Fibroblast of skin of right biceps (primary cell): ENCODE results near the gene DNAAF3.
A peak's percentile ranks its signal among the peaks of the same experiment; 100 is the strongest.

ENCODE experiments used
- DNase-seq: peaks from one replicate; pipeline ENCODE4 v3.0.0-alpha.2; 2013

The DNAAF3 gene

DNA sequence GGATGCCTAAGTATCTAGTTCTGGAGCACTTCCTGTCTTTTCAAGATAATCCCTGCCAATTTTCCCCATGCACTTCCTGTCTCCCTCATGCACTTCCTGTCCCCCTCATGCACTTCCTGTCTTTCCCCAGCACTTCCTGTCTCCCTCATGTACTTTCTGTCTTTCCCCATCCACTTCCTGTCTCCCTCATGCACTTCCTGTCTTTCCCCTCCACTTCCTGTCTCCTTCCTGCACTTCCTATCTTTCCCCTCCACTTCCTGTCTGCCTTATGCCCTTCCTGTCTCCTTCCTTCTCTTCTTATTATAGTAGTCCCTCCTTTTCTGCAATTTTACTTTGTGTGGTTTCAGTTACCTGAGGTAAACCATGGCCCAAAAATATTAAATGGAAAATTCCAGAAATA, 14.4 kb downstream of the DNAAF3 start:
- no peak for DNase-seq

DNA sequence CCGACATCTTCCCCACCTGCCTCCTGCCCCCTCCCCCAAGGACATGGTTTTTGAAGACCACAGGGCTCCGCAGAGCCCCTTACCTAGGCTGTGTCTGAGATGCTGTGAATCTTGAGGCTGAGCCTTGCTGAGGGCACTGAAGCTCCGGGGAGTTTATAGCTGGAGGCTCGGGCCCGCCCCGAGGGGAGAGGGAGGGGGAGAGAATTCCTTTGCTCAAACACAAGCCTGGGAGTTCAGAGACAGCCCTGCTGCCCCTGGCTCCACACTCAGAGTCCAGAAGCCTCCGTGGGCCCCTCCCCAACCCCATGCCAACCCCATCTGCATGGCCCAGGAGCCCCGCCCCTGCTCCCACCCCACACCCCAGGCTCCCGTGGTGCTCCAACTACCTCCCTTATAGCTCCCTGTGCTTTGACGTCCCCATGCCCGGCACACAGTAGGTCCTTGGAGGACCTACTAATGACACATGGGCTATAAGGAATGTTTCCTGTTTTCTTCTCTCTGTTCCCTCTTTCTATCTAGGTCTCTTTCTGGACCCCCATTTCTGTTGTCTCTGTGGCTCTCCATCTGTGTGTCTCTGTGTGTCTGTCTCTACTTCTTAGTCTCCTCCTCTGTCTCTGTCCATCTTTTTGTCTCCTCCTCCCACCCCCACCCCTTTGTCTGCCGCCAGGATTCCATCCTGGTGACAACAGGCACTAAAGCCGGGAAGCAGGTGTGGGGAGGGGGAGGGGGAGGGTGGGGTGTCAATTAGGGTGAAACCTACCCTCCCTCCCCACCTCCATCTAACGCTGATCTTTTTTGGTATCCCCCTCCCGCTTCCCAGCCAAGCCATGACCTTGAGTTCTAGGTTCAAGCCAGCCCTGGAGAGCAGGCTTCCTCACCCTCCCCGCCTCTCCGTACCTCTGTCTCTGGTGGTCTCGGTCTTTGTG, 17.1 kb downstream of the DNAAF3 start, which contains the start of gene TNNT1:
TNNT1 (minus strand) TSS at position 129 of the 926 bp plus-strand sequence. CDS start 2,049 bp downstream, outside the sequence.
- DNase-seq = no peak

GRCh38 chr19:55147545-55148251, 18.7 kb downstream of the DNAAF3 start:
- DNase-seq = no peak

DNA sequence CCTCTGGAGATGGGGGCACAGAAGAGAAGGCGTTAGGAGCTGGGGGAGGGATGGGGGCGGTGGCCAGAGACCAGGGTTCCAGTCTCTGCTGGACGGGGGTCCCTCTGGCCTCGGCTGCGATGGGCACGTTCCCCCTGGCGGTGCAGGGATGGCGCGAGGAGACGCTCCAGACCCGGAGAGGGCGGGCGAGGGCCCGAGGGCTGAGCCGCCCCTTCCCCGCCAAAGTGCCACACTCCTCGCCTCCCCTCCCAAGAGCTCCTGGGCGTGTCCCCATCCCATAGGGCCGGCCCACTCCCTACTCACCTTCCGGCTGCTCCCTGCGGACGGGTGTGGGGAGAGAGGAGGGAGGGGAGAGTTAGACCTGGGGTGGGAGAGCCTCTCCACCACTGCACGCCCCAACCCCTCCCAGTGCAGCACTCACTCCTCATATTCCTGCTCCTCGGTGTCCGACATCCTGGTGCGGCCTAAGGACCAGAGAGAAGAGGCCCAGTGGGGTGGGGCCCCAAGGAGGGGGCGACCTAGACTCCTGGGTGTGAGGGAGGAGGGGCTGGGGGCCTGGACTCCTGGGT, 19.6 kb downstream of the DNAAF3 start:
- peak; percentile 27 for DNase-seq

DNA sequence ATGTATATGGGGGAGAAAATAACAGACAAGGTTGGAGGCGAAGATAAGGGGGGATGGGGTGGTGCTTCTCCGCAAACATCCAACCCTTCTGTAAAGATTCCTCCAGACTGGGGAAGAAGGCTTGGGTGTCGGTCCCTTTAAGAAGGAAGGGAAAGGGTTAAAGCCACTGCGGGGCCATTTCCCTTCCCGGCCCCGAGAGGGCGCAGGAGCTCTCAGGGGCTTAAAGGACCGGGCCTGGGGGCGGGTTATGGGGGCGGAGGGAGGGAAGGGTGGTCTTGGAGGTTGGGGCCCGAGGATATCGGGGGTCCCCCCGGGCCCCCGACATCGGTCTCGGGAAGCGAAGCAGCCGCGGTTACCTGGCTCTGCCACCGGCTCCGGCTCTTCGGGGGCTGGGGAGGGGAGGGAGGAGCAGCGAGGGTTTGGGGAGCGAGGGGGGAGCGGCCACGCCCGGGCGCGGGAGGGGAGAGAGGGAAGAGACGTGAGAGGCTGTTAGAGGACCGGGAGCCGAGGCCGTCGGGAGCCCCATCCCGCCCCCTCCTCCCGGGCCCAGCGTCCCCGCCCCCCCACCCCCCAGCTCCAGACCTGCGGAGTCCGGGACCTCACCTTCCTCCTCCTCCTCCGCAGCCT, 20.2 kb downstream of the DNAAF3 start:
- DNase-seq = peak; percentile 33

- DNase-seq = no peak
Measured at GRCh38 chr19:55145232-55145631, 21.2 kb downstream of the DNAAF3 start.

DNA sequence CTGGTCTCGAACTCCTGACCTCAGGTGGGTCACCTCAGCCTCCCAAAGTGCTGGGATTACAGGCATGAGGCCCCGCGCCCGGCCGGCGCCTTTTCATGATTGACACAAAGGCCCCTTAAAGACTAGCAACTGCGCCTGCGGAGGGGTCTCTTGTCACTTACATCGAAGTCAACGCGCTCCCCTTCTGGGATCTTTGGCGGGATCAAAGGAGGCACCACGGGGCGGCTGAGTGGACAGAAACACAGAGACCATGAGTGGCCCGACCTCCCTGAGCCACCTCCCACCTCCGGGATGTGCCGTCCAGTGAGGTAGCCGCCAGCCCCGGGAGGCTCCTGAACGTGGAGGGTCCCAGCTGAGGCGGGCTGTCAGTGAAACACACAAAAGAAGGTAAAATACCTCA, 24.7 kb downstream of the DNAAF3 start:
- no peak for DNase-seq

- DNase-seq = no peak
Measured at GRCh38 chr19:55137915-55138314, 28.5 kb downstream of the DNAAF3 start.

DNA sequence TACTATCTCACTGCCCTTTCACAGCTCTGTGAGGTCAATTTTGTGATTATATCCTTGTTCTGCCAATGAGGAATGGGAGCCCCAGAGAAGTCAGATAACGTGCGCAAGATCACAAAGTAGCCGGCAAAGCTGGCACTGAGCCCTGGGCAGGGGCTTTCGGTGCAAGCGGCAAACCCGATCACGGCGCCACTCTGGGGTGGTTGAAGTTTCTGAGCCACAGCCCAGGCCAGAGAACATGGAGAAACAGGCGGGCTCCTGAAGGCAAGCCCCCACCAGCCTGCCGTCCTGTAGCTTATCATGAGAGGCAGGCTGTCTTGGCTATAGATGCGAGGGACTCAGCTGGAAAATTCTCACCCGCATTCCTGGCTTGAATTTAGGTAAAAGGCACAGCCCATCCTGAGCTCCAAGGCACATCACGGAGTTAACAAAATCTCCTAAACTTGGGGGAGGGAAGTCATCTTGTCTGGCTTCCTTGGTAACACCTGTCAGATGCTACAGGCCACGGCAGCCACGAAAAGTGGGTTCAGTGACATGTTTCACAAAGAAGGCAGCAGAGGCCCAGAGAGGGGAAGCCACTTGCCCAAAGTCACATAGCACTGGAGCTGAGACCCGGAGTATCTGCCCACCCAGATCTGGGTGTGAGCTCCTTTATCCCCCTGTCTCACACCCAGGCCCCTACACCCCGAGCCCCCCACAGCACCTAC, 29.9 kb downstream of the DNAAF3 start:
- no peak for DNase-seq

- no peak for DNase-seq
Measured at GRCh38 chr19:55134736-55135135, 31.7 kb downstream of the DNAAF3 start.

DNA sequence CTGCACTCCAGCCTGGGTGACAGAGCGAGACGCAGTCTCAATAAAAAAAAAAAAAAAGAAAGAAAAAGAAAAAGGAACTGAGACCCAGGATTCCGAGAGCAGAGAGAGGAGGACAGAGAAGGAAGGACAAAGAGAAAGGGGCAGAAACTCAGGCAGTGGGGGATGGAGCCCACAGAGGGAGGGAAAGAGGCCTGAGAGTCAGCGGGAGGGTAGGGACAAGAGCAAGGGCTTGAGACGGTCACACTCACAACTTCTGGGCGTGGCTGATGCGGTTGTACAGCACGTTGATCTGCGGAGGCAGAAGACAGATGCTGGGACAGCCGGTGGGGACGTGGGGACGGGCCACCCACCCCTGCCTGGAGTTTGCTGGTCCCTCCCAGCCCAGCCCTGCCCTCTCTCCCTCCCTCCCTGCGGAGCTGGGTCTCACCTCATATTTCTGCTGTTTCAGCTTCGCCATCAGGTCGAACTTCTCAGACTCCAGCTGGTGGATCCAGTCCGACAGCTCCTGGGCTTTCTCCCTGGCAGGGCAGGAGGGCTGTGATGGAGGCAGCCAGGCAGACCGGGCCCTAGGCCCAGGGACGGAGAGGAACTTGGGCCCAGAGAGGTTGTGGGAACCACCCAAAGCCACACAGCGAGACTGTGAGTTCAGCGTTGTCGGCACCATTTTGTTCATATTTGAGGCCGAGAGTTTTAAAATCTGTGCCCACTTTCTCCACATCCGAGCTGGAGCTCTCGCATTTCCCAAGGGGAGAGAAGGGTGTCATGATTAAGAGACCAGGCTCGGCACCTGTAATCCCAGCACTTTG, 32.6 kb downstream of the DNAAF3 start:
- DNase-seq = no peak

DNA sequence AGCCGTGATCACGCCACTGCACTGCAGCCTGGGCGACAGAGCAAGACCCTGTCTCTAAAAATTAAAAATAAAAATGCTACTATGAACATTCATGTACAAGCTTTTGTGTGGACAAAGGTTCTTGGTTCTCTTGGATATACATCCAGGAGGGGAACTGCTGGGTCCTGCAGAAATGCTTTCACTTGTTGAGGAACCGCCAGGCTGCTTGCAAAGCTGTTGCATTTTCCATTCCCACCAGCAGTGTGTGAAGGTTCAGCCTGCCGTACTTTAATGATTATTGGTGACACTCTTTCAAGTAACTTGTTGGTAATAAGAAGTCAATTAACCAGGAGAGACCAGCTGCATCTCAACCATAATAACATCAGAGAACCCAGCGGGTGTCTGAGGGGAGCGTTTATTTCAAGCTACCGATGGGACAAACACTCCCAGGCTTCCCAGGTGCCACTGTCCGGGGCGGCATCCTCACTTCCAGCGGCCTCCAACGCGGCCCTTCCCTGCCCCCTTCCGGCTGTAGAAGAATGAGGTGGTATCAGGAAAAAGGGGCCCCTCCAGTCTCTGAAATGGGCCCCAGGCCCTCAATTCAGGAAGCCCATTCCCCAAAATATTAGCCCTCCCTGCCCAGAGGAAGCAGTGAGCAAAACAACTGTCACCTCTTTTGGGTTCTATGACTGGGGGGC, 33.8 kb downstream of the DNAAF3 start:
- DNase-seq = no peak

DNA sequence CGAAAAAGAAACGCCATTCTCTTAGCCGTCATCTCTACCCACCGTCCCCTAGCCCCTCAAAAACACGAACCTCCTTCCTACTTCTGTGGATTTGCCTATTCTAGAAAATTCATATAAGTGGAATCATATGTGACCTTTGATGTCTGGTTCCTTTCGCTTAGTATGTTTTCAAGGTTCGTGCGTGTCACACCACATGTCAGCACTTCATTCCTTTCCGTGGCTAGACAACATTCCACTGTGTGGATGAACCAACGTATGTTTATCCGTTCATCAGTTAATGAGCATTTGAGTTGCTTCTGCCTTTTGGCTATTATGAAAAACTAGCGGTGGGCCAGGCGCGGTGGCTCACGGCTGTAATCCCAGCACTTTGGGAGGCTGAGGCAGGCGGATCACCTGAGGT, 35.0 kb downstream of the DNAAF3 start:
- peak; percentile 75 for DNase-seq

- peak; percentile 32 for DNase-seq
Measured at GRCh38 chr19:55119053-55119452, 47.4 kb downstream of the DNAAF3 start.

DNA sequence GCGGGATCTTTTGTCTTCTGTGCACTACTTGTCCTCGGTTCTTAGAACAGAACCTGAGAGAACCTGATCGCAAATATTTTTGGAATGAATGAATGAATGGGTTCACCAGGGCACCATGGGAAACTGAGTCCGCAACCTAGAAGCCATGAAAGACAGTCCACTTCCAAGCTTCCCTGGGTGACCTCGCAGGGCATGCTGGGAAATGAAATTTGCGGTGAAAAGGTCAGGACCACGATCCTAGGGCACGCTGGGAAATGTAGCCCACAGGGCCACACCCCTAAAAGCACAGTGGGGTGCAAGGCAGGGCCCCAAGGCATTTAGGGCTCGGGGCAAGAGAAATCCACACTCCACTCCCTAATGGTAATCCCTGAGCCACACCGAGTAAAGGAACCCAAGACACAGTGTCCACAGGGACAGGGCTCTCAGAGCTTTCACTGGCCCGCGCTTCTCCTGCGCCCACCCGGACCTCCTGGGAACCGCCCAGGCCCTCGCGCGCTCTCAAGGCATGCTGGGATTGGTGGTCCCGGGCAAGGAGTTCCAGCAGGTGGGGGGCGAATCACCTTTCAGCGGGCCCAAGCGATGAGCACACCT, 47.9 kb downstream of the DNAAF3 start:
- DNase-seq = peak; percentile 49

DNA sequence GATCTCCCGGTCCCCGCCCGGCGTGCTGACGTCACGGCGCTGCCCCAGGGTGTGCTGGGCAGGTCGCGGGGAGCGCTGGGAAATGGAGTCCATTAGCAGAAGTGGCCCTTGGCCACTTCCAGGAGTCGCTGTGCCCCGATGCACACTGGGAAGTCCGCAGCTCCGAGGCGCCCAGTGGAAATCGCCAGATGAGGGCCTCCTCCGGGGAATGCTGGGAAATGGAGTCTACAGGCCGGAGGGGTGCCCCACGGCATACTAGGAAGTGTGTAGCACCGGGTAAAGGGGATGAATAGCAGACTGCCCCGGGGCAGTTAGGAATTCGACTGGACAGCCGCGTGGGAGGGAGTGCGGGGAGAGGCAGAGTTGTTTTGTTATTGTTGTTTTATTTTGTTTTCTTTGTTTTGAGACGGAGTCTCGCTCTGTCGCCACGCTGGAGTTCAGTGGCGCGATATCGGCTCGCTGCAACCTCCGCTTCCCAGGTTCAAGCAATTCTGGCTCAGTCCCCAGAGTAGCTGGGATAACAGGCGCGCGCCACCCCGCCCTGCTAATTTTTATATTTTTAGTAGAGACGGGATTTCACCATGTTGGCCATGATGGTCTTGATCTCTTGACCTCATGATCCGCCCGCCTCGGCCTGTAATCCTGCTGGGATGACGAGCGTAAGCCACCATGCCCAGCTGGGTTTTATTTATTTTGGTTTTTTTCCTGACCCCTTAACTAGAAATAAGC, 48.6 kb downstream of the DNAAF3 start:
- DNase-seq = peak; percentile 99

DNA sequence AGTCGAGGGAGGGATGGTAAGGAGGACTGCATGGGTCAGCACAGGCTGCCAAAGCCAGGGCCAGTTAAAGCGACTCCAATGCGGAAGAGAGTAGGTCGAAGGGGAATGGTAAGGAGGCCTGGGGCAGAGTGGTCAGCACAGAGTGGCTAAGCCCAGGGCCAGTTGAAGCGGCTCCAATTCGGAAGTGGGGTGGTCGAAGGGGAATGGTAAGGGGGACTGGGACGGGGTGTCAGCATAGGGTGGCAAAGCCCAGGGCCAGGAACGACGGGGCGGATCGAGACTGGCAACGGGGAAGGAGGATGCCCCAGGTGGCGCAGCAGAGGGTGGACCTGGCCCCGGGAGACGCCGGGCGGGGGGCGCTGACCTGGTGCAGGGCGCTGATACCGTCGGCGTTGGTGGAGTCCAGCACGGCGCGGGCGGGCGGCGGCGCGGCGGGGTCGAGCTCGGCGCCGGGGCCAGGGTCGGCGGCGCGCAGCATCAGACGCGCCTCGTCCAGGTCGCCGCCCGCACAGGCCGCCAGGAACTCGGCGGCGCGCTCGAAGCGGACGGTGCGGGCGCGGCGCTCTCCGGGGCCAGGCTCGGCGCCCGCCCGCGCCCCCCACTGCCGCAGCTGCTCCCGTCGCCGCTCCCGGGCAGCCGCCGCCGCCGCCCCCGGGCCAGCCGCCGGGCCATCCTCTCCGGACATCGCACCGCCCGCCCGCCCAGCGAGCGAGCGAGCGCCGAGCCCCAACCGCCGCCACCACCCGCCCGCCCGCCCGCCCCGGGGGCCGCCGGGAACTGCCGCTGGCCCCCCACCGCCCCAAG, 49.4 kb downstream of the DNAAF3 start, which contains the start of gene PPP1R12C:
PPP1R12C (minus strand) TSS at position 779 of the 804 bp plus-strand sequence; CDS start at position 685, 94 bp downstream.
- DNase-seq = no peak

DNA sequence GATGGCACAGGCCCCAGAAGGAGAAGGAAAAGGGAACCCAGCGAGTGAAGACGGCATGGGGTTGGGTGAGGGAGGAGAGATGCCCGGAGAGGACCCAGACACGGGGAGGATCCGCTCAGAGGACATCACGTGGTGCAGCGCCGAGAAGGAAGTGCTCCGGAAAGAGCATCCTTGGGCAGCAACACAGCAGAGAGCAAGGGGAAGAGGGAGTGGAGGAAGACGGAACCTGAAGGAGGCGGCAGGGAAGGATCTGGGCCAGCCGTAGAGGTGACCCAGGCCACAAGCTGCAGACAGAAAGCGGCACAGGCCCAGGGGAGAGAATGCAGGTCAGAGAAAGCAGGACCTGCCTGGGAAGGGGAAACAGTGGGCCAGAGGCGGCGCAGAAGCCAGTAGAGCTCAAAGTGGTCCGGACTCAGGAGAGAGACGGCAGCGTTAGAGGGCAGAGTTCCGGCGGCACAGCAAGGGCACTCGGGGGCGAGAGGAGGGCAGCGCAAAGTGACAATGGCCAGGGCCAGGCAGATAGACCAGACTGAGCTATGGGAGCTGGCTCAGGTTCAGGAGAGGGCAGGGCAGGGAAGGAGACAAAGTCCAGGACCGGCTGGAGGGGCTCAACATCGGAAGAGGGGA, 50.1 kb downstream of the DNAAF3 start:
- peak; percentile 56 for DNase-seq
